Stimulated activated CD8-positive, alpha-beta memory T cell treated with anti-CD3 and anti-CD28 coated beads, Interleukin-4, amount 100 ng/mL, for 1 hour (primary cell): Measurements from ENCODE around the gene DOCK1.

ENCODE experiments used
- DNase-seq, 2 donors: peaks; one replicate each; pipeline ENCODE4 v3.0.0-alpha.2; 2020; ENCODE audit warnings: low read depth in 2 of 2, low spot score in 1 of 2

DOCK1 gene

DNA sequence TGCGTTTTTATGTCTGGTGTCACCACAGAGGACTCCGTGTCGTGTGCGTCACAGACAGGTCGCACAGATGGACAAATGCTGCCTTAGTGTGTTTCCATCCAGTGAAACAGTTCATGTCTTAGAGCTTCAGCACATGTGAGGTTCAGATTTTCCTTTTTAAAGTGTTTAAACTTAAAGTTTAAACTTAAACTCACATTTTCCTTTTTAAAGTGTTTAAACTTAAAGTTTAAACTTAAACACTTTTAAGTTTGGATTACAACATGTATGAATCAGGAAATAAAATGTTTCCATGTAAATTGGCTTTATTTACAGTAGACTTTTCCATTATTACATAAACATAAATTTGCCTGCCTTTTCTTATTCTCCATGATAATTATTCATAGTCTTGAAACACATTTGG lies 223.9 kb downstream of the DOCK1 start:
- no peak for DNase-seq

DNA sequence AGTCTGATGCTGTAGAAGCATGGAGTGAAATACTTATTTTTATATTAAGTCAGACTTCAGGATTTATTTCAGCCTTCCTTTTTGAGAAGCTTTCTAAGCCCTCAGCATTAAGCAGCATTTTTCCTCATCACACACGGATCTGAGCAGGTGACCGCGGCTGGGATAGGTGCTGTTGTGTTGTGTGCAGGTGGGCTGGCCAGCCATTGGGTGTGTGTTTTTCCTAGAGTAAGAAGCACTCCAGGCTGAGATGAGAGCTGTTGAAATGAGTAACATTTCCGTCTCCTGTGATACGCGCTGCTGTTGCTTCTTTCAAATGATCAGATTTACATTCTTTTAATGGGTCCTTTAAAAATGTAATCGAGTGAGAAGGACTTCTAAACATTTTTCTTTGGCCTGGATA lies 227.2 kb downstream of the DOCK1 start:
- no peak for DNase-seq

DNA sequence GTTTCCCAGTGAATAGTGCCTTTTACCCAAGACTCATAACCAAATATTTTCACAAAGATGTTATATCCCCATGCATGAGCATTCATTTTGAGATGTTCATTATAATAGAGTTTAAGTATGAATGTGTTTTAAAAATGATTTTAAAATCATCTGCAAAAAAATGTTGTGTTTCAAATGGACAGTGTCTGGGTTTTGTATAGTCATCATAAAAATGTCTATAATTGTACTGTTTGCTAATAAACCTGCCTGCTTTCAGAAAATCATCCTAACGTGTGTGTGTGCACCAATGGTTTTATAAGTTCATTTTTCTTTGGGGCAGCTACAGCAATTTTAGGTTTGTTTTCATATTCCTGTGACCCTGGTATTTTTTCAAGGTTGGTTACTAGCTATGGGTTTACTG lies 228.0 kb downstream of the DOCK1 start:
- DNase-seq, result no peak

DNA sequence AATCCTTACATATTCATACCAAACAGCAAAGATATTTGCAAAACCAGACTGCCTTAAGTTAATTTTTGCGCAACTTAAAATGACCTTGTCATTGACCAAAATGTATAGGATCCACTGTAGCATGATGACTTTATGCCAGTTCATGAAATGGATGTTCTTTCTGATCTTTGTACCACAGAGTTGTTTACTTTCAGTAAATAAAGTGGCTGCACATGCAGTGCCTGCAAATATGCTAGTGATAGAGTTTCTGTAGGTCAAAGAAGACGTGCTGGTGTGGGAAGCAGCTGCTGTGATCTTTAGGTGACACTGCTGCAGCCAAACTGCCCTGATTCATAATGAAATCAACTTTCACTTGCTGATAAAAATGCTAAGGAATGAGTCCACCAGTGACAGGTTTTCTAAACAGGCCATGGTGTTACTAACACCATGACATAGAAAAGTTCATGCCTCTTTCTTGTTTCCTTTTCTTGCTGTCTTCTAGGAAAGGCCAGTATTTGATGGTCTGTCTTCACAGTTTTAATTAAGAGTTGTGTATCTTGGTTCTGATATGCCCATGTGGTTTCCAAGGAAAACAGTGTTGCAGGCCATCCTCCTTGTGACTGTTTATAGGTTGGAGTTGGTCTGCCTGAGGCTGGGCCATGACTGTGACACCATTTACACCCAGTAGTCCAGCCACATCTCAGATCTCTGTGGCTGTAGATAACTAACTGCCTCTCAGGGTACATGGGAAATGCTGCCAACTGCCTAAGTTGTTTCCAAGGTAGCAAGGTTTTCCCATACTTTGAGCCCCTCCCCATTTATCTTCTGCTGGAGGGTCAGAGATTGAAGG lies 228.7 kb downstream of the DOCK1 start:
- no peak for DNase-seq

DNA sequence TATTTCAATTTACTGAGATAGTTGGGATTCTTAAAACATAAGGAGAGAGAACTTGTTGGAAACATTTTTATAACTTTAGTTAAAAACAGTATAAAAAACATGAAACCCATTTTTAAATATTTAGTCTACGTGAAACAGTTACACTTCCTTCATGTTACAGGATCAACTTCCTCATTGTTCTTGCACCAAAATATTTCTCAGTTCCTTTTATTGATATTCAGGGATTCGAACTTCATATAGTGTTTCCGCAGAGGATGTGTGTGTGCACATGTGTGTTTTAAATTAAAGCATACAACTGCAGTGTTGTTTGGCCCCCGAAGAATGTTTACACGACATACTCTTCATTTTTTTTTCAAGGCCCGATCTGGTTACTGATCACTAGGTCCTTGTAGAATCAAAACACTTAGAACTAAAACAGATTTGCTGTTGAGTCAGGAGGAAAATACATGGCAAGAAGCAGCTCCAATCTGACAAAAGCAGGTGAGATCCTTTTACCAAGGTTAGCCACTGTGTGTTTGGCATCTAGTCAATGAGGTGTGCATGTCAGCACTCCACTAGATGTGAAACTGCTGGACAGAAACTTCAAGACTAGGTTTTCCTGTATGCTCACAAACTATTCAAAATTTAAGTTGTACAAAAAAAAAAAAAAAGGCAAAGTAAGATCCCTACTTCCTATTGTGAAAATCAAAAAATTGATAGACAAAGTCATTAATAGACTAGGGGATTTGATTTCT lies 230.8 kb downstream of the DOCK1 start:
- no peak for DNase-seq

GRCh38 chr10:127137391-127137790 lies 232.2 kb downstream of the DOCK1 start:
- DNase-seq, result no peak

DNA sequence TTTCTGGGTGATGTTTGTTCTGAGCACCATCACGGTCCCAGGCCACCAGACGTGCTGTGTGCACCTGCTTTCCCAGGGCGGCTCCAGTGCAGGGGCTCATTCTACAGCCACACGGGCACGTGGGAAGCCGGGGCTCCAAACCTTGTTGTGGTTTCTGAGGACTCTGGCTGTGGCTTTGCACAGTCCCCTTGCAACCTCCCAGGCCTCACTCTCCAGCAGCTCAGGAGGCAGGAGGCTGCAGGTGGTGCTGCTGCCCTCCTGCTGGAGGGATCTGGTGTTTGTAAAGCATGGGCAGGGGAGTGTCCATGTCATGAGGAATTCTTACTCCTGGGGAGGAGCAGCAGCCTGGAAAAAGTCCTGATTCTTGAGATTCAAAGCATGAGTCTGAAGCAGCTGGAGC lies 236.9 kb downstream of the DOCK1 start:
- no peak for DNase-seq

DNA sequence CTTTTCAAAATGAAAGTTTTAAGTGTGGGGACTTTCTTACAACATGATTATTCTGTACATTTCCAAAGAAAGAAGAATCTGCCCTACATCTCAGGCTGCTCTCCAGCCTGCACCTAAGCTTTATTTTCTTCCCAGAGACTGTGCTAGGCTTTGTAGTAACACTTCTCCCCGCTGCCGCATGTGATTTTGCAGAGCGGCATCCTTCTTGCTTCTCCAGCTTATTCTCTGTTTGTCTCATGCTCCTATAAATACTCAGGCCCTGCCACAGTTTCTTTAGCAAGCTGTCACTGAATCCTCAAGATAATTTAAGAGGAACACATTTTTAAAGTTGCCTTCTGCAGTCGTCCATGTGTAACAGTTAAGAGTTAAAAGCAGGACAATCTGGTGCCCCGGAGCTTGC lies 237.6 kb downstream of the DOCK1 start:
- no peak for DNase-seq

DNA sequence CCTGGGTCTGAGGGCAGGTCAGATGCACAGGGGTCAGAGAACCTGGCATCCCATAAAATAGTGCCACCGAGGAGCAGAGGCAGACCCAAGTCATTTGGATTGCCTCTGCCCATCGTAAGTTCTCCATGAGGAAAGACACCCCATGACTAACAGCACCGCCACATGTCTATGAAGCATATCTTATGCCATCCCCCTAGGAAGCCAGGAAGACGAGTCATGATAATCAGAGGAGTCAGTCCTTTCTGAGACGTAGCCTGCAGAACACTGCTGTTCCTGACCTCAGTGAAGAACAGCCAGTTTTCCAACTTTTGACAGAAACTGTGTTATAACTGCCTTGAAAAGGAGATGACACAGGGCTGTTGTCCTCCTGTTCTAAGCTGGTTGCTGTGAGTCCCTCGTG lies 239.9 kb downstream of the DOCK1 start:
- DNase-seq, result no peak

GRCh38 chr10:127146661-127147060 lies 241.4 kb downstream of the DOCK1 start:
- DNase-seq, result no peak

GRCh38 chr10:127148066-127148932 lies 243.1 kb downstream of the DOCK1 start:
- no peak for DNase-seq

DNA sequence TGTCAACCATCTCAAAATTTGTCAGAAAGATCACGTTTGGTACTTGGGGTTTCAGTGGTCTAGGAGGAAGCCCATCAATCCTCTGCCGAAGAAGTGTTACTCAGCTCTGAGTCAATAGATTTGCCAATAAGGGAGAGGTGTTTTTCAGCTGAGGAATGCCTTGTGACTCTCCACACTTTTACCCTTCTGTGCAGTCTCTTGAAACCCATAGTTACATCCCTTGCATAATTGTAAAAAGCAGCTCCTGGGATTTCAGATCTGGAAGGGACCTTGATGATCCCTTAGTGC lies 243.6 kb downstream of the DOCK1 start:
- DNase-seq, result no peak

GRCh38 chr10:127149501-127150081 lies 244.4 kb downstream of the DOCK1 start:
- no peak for DNase-seq

- DNase-seq, result no peak
Measured at GRCh38 chr10:127150136-127150535, 244.9 kb downstream of the DOCK1 start.

DNA sequence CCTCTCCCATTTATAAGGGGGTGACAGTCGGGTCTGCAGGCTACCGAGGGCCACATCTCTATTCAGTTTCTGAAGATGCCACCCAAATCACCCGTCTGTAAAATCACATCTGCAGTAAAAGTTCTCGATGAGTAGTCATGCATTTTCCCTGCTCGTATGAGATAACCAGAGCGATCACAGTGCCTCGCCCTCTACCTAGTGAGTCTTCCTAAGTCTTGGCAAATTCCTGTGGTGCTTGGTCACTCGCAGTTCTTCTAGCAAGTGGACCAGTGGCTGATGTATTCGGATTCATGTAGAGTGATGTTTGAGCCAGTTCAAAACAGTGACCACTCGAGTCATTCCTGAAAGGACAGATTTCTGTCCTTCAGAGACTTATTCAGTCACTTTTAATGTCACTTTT lies 246.3 kb downstream of the DOCK1 start:
- no peak for DNase-seq

DNA sequence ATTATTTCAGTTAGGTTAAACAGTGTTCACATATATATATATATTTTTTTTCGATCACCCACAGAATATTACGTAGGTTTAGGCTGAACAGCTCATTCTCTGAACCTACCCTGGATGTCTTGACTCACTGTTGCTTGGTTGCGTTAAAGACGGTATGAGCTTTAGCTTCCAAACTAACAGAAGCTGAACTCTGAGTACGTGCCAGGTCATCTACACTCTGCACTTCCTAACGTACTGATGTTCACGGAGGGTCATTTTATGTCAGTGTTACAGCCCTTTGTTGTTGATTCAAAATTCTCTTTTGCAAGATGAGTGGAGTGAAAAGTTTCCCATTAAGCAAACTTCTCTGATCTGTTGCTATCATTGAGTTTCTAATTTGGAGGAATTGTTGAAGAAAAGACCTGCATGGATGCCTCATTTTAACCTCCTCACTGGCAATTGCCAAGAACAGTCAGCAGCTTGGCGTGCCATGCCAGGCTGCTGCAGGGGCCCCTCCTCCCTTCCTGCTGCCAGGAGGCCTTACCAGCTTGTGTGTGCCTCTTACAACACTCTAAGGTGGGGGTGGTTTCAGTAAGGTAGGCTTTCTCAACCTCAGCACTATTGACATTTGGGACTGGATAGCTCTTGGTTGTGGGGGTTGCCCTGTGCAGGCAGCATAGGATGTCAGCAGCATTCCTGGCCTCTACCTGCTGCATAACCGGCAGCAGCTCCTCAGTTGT lies 246.9 kb downstream of the DOCK1 start:
- DNase-seq, result no peak

GRCh38 chr10:127153181-127153580 lies 248.0 kb downstream of the DOCK1 start:
- no peak for DNase-seq

DNA sequence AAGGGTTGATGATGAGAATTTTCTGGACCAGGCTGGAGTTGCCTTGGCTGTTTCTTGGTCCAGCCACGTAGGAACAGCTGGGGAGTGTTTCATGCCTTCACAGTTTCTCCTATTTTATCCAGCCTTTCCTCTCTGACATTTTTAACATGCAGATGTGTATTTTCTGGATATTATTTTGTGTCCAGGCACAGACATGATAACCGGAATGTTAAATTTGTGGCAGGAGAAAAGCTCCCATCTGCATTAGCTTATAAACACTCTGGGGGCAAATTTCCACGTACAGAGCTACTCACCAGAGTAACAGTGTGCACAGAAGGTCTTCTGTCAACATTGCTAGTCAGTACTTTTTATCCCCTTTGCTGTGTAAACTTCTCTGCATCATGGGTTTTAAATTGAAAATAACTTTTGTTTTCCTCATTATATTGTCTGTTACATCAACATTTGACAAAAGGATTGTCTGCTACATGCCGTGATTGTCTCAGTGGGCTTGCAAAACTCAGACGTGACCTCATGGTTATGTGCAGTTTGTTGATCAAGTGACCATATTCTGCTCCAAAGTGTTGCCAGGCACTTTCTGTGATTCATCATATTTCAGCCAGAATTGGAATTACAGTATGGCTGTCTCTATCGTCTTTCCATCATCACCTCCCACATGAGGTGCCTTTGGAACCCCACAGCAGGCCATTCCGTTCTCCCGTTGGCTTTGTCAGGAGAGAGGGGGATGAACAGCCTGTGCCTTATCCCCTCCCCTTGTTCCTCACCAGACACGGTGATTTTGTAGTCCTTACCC lies 249.8 kb downstream of the DOCK1 start:
- DNase-seq, result no peak

- no peak for DNase-seq
Measured at GRCh38 chr10:127157089-127157488, 251.9 kb downstream of the DOCK1 start.
